ENCODE data around the gene ELFN2.

Gene ELFN2

DNA sequence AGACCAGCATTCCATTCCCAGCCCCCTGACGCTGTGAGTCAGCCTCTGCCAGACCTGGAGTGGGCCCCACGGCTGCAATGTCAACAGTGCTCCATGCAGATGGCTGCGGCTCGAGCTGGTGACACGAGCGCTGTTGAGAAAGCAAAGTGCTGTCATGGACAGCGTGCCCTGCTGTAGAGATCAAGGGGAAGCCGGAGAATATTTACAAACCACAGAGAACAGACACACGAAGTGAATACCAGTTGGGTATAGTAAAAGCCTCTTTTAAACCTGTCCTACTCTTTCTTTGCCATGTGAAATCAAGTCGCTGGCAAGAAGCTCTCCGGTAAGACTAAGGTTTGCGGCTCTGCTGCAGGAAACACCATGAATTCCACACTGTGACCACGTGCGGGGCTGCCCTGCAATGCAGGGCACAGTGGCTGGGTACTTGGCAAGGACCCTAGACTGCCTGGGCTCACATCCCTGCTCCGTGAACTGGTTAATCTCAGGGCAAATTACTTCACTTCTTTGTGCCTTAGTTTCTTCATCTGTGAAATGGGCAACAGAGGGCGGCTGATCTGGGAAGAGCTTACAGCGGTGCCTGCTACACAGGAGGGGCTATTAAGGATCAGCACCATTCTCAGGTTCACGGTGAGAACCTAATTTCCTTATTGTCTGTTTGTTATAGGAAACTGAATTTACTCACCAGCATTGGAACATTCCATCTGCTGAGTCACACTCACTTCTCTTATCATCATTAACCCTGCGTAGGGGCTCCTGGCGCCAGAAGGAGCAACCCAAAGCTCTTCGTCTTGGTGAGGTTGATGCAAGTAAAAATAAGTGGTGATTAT, 27.8 kb upstream of the ELFN2 start:
- DNase-seq, result no peak

DNA sequence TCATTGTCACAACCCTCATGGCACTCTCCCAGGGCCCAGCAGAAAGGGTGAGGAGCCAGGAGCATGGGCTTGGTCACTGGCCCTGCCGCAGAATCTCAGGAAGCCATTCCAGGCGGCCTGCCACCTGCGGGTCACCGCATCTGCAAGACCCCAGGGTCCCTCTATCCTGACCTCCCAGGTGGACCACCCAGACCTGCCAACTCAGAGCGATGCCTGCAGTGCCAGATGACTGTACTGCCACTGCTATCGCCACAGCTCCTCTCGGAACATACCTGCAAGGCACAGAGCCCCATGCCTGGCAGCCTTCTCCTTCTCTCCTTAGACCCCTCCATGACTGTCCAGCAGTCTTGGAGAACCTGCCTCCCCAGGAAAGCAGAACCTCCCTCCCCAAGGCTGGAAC, 26.4 kb upstream of the ELFN2 start:
- DNase-seq, result no peak

DNA sequence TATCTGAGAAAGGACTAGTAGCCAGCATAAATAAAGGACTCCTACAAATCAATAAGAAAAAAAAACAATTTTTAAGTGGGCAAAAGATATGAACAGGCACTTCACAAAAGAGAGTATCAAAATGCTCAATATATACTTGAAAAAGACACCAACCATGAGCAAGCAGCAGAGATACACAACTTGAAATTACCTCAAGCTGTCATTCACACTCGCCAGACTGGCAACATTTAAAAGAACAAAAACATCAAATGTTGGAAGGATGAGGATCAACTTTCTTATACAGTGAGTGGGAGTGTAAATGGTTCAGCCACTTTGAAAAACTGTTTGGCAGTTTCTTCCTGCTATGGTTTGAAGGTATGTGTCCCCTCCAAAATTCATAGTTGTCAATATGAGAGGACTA, 23.9 kb upstream of the ELFN2 start:
- DNase-seq, result no peak

DNA sequence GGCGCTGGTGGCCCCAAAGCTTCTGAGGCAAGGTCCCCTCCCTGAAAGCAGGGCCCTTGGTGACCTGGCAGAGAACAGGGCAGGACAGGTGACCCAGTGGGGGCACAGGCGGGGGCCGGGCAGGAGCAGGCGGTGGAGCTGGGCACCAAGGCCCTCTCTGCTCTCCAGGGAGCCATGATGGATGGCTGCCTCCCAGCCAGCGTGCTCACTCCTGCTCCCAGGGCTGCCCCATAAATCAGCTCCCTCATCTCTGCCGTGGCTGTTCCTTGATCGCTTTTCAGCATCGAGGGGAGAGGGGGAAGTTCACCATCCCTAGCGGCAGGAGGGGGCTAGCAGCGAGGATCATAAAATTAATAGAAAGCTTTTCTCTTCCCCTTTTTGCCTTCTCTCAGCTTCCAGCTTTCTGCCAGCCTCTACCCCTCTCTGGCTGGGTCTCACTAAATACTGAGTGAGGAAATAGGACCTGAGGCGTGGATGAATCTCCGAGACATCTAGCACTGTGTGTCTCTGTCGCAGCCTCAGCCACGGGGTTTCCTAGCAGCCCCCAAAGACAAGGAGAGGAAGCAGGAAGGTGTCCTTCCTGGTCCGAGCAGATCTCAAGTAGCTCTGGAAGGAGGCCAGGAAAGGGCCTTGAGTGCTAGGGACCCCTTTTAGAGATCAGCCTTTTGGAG, 22.2 kb upstream of the ELFN2 start:
- no peak for DNase-seq

DNA sequence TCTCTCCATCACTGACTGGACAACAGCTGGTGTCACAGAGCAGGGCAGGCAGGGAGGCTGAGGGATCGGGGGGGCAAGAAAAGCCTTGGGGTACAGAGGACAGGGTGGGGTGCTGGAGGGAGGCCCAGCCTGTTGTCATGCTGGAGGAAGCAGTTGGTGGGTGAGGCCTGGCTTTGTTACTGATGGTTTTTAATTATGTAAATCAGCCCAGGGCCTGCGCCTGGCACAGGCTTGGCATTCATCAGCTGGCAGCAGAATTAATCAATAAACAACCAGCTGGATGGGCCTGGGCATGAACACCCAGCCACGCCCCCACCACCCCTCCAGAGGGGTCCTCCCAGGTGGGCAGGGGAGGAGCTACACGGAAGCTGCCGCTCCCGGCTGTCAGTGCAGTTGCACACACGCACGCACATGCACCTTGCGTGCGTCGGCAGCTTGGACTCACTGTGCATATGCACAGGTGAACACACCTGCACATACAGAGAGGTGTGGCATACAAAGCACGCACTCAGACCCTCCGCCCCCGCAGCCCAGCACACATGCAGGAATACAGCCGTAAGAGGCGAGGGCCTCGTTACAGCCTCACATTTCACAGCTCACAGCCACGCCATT, 21.3 kb upstream of the ELFN2 start:
- no peak for DNase-seq

DNA sequence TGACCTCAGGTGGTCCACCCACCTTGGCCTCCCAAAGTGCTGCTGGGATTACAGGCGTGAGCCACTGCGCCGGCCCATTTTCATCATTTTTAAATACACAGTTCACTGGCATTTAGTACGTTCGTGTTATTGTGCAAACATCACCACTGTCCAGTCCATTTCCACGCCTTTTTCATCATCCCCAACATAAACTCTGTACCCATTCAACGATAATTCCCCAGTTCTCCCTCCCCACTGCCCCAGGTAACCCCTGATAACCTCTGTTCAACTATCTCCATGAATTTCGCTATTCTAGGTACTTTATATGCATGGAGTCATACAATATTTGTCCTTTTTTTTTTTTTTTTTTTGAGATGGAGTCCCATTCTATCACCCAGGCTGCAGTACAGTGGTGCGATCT, 18.2 kb upstream of the ELFN2 start:
- no peak for DNase-seq

DNA sequence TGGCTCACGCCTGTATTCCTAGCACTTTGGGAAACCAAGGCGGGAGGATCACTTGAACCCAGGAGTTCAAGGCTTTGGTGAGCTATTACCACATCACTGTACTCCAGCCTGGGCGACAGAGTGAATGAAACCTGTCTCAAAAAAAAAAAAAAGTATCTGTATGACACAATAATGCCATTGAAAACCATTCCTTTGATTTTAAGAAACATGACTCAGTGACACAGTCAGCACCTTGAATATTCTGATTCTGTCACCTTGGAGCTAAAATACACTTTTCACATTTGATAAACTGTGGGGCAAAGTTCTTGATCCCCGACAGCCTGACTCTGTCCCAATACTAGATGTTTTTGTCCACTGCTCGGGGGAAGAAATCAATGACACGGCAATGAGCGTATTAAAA, 16.7 kb upstream of the ELFN2 start:
- DNase-seq, result no peak

DNA sequence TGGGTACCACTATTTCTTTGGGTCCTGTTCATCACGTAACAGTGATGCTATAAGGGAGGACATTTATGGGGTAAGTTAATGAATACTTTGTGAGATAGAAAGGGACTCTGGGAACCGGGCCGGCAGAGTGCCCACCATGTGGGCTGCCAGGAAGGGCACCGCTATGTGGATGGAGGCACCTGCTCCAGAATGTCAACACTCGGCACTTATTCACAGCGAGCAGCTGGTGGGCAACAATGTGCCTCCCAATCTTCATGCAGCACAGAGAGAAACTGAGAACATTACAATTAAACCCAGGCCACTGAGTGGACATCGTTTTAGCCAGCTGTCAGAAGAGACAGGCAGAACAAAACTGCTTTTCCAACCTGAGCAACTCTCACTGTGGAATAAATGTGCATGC, 15.8 kb upstream of the ELFN2 start:
- no peak for DNase-seq

DNA sequence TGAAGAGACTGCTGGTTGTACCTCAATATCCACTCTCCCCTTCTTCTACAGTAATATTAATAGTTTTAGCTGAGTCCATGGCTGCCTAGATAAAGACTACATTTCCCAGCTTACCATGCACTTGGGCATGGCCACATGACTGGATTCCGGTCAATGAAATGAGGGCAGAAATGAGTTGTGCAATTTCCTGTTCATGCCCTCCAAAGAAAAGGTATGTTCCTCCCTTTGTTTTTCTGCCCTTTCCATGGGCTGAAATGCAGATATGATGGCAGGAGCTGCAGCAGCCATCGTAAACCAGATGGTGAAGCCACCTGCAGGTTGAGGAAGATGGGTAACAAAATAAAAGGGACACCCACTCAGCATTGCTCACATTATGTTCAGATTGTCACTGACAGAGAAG, 15.3 kb upstream of the ELFN2 start:
- DNase-seq, result no peak

DNA sequence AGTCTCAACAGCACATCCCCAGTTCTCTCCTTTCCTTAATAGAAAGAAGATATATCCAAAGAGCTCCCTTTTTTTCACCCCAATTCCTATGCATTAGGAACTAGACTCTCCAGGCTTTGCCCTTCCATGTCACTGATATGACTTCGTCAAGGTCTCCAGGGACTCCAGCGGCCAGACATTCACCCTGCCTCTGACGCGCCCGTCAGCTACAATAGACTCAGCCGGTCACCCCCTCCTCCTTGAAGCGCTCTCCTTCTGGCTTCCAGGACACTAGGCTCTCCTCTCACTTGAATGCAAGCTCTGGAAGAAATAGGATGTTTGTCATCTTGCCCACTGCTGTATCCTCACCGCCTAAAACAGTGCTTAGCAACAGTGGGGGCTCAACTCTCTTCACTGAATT, 14.9 kb upstream of the ELFN2 start:
- no peak for DNase-seq

DNA sequence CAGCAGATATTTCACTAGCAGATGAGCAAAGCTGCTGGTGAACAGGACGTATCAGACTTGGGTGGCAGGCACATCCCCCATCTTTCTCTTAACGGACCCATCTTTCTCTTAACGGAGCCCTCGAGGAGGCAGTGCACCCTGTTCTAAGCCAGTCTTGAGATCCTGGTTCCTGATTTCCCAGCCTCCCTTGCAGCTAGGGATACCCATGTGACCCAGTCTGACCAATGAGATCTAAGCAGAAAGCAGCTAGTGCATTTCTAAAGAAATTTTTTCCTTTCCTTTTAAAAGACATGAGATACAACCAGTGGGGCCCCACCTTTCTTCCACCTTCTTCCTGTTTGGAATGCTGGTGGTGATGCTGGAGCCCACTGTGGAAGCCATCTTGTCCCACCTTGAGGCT, 13.6 kb upstream of the ELFN2 start:
- DNase-seq, result no peak

DNA sequence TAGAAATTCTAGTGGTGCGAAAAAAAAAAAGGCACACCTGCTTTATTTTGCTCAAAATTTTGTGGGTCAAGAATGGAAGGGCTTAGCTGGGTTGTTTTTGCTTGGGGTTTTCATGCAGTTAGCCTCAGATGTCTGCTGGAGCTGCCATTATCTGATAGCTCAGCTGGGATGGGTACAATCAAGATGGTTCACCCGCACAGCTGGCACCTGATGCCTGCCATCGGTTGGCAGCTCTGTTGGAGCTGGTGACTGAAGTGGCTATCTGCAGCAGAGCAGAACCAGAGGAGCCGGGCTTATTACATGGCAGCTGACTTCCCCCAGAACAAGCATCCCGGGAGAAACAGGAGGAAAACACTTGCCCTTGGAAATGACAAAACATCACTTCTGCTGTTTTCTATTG, 12.1 kb upstream of the ELFN2 start:
- no peak for DNase-seq

DNA sequence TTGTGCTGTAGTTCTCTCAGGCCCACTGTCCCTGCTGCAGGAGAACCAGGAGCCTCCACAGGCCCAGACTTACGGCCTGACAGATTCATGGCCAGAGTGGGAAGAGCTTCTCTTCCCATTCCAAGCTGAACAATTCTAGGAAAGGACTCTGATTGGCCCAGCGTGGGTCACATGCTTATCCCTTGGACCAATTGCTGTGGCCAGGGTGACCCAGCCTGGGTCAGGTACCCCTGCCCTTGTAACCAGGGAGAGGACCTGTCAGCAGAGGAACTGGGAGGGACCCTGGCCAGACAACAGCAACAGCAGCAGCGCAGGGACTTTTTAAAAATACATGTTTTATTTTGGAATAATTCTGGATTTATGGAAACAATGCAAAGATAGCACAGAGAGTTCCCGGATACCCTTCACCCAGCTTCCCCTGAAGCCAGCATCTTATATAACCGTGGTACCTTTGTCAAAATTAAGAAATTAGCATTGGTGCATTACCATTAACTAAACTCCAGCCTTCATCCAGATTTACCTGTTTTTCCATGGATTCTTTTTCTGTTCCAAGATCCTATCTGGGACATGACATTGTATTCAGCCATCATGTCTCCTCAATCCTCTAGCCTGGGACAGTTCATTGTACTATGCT, 8.8 kb upstream of the ELFN2 start:
- DNase-seq, result no peak

DNA sequence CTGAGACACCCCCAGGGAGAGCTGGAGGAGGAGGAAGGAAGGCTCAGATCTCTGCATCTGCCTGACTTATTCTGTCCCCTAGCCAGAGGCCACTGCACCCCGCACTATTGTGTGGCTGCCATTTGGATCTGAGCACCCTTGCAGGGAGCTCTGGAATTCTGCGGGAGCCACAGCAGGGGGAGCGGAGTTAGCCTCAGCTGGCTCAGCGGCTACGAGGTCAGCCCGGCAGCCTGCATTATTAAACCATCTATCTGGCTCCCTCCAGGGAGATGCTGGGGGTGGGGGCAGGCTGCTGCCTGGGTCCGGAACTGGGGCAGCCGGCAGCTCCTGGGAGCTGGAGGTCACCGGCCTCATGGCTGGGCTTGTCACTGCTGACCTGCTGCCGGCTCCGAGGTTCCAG, 6.5 kb upstream of the ELFN2 start:
- no peak for DNase-seq

DNA sequence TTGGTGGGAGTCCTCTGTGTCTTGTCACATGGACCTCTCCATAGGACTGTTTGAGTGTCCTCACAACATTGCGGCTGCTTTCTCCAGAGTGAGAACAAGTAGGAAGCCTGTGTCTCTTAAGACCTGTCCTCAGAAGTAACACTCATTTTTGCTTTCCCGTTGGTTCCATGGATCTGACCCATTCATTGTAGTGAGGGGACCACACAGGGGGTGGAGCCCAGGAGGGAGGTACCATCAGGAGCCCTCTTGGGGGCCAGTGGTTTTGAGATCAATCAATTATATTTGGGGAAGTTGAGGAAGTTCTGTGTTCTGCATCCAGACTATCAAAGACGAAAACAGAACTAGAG, 5.4 kb upstream of the ELFN2 start:
- no peak for DNase-seq

DNA sequence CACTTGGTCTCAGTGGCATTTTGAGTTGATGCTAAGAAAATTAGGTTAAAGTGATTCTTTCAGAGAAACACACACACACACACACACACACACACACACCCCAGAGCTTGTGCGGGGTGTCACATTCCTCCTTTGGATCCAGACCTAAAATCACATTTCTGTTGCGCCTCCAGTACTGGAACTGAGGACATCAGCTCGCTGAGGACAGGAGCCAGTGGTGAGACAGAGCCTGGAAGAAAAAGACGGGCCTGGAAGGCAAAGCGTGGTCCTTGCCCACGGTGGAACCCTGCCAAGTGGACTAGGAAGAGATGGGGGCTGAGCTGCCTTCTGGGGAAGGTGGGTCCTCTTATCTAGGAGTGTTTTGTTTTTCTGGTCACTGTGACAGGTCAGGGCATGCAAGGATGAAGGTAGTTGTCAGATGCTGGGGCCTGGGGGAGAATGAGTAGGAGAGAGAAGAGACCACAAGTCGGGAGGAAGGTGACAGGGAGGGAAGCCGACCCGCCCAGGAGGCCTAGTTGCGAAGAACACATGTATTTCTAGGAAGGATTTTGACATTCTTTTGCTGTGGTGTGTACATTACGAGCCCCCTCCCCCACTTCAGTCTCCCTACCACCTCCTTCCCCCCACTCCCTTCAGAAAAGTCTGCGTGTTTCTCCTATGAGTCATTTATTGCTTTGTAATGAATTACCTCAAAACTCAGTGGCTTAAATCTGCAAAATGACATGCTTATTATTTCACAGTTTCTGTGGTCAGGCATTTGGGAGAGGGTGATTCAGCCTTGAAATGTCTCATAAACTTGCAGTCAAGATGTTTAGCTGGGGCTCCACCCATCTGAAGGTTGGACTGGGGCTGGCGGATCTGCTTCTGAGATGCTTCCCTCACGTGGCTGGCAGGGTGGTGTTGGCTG, 4.8 kb upstream of the ELFN2 start:
- DNase-seq, result peak; percentile 72 to 75

DNA sequence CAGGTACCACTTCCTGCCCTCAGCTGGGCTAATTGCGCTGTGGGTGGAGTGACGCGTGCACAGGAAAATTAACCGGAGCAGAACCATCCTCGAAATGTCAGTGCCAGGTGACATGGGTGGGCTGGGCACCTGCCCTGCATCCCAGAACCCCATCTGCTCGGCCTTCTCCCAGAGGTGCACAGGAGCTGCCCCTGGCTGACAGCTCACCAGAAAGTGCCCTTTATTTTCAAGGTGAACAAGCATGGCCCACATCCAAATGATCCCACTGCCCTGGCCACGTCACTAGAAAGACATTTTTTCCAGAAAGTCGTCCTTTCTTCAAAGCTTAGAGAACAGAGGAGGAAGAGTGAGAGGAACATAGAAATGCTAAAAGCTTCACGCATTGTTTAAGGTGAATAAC, 4.1 kb upstream of the ELFN2 start:
- no peak for DNase-seq

DNA sequence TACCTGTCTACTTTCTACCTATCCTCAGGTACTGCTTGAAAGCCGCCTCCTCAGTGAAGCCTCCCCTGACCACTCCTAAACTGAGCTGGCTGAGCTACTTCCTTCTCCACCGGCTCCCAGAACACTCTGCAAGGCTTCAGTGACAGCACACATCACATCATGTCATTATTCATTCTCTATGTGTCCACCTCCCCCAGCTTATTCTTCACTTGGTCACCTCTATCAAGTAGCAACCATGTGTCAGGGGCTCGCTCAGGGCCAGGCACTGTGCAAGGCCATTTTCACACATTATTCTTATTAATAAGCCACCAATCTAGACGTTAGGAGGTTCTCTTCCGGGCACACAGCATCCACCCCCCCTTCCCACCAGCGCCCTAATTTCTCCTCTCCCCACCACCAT, 3.7 kb upstream of the ELFN2 start:
- DNase-seq, result no peak

DNA sequence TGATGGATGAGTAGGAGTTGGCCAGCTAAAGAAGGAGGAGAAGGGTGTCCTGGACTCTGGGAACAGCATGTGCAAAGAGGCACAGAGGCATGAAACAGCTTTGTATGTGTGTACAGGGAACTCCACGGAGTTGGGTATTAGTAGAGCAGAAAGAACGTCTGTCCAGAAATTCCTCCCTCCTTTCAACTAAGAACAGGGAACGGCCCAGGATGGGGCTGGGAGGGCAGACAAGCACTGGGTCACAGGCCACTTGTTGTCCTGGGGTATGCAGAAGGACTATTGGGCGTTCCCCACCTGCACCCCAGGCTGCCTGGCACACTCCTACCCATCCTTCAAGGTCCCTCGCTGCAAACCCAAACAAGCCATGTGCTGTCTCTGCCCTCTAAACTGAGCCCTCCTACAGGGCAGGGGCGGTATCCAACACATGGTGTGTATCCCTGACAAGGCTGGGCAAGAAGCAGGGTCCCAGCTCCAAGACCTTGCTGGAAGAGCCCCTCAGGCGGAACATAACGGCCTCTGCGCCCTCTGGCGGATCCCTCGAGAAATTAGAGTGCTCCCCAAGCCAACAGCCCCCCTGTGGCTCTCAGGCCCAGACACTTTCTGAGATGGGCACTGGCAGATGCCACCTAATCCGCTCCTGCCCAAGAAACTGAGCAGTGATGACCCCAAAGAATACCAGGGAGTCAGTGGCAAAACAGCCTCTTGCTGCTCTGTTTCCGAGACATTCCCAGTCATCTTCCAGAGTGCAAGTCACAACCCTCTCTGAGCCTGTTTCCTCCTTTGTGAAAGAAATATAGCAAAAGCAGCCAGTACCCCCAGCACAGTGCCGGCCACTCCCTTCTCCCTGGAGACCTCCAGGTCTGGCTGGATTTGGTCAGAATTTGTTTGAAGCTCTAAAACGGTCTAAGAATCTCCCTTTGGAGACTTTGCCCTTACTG, 1.6 kb upstream of the ELFN2 start:
- peak; percentile 71 to 75 for DNase-seq

DNA sequence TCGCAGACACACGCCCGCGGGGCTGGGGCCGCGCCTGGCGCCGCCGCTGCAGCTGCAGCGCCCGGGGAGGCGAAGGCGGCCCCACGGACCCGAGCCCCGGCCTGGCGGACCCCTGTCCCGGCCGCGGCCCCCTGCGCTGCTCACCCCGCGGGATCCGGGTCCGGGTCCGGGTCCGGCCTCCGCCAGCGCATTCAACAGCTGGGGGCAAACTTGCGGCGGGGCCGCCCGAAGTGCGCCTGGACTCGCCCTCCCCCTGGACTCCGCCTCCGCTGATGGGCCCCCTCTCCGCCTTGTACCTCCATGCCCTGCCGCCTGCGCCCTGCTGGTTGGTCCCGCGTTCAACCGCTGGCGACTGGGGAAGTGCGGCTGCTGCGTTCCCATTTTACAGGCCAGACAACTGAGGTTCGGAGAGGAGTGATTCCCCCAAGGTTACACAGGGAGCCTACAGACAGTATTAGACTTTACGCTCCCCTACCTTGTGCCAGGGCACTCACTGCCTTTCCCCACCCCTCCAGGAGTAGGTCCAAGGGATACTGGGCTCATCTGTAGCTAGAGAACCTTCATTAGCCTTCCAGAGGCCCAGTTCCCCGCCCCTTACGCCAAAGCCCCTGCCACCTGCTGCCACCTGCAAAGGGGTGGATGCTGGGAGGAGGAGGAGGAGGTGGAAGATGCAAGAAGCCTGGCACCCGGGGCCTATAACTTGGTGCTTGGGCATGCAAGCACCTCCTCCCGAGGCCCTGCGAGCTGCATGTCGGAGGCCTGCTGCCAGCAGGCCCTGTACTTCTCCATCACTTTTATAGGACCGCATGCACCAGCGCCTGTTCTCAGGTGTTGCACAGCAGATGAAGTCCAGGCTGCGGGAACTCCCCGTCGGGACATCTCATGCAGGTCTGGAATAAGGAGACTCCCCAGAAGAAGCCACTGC, 694 bp upstream of the ELFN2 start:
- DNase-seq, result peak; percentile 31
